SU-DHL-6 (cell line): ENCODE data around the gene FRAS1.

Experiments used
- H2AFZ ChIP-seq: fragments of 200-600 bp; sonication (generic); 2 replicates; pipeline ENCODE4 v1.6.1; 2014; ENCODE audit warnings: low read depth, mild to moderate bottlenecking, moderate library complexity, mixed read lengths, antibody characterized with exemption, low read length; ENCODE audit not compliant: severe bottlenecking
- H3F3A ChIP-seq: fragments of 200-600 bp; shearing (Covaris generic); 2 replicates; pipeline ENCODE4 v1.6.0; 2016; ENCODE audit warnings: antibody characterized with exemption, mild to moderate bottlenecking; ENCODE audit not compliant: insufficient read depth
- H3K27ac ChIP-seq: fragments of 200-600 bp; sonication (generic); 2 replicates; pipeline ENCODE4 v1.5.1; 2016; ENCODE audit warnings: low read depth, mild to moderate bottlenecking, low read length, moderate library complexity, mixed read lengths
- H3K27me3 ChIP-seq: fragments of 200-600 bp; sonication (generic), shearing (Covaris generic); 2 replicates; pipeline ENCODE4 v1.6.0; 2014; ENCODE audit warnings: mild to moderate bottlenecking, low read length
- H3K36me3 ChIP-seq: fragments of 200-600 bp; sonication (generic); 2 replicates; pipeline ENCODE4 v1.6.1; 2014; ENCODE audit warnings: mild to moderate bottlenecking, low read length, mixed read lengths
- H3K4me2 ChIP-seq: fragments of 300-600, 200-600 bp; shearing (Covaris generic), sonication (generic); 2 replicates; pipeline ENCODE4 v1.6.0; 2014; ENCODE audit warnings: low read length, low read depth, mild to moderate bottlenecking; ENCODE audit not compliant: poor library complexity, severe bottlenecking
- H3K4me3 ChIP-seq: fragments of 200-600 bp; sonication (generic); 2 replicates; pipeline ENCODE4 v1.5.1; 2014; ENCODE audit warnings: antibody characterized with exemption, low read length, mild to moderate bottlenecking, mixed read lengths; ENCODE audit not compliant: insufficient read depth, poor library complexity, severe bottlenecking
- H3K79me2 ChIP-seq: fragments of 200-600 bp; sonication (generic); 2 replicates; pipeline ENCODE4 v1.6.1; 2014; ENCODE audit warnings: mild to moderate bottlenecking, low read length, moderate library complexity; ENCODE audit not compliant: insufficient read depth
- H3K9ac ChIP-seq: fragments of 200-600 bp; sonication (generic); 2 replicates; pipeline ENCODE4 v1.7.0; 2014; ENCODE audit warnings: mild to moderate bottlenecking, low read length
- H3K9me2 ChIP-seq: fragments of 200-600 bp; sonication (generic); replicated peaks from 2 replicates; pipeline ENCODE4 v1.6.1; 2014; ENCODE audit warnings: low read length; ENCODE audit not compliant: insufficient read depth
- H3K9me3 ChIP-seq: fragments of 200-600 bp; sonication (generic); 2 replicates; pipeline ENCODE4 v1.6.1; 2014; ENCODE audit warnings: low read length, mixed read lengths; ENCODE audit not compliant: insufficient read depth
- H4K20me1 ChIP-seq: fragments of 200-600 bp; sonication (generic); 2 replicates; pipeline ENCODE4 v1.6.1; 2014; ENCODE audit warnings: low read depth, mild to moderate bottlenecking, antibody characterized with exemption, low read length, moderate library complexity, mixed read lengths
- EZH2phosphoT487 ChIP-seq: fragments of 200-600 bp; sonication (generic), shearing (Covaris generic); conservative IDR thresholded peaks from 2 replicates; pipeline ENCODE4 v1.6.1; 2018; ENCODE audit warnings: mild to moderate bottlenecking, antibody characterized with exemption, low read length, moderate library complexity, mixed read lengths
- TF ChIP-seq, protein P1 (sequence below): fragments of 200-600 bp; sonication (generic); IDR thresholded peaks from one replicate; pipeline ENCODE4 v1.5.1; 2017; ENCODE audit warnings: antibody characterized with exemption, mild to moderate bottlenecking, low read length, moderate library complexity; ENCODE audit not compliant: insufficient read depth, poor library complexity, severe bottlenecking

Gene FRAS1

DNA sequence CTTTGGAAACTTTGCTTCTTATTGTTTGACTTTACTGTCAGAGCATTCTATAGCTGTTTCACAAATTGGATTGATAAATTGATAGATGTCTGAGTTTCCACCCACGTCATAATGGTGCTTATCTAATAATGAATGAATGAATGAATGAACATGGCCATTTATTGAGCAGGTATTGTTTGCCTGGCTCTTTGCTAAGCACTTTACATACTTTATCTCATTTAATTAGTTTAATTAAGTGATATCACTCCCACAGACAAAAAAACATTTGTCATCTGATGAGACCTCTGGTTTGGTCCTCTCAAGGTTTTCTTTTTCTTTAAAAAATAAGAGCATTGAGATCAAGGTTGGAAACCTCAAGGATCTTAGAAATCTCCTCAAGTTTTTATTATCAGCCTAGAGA, 2.8 kb downstream of the FRAS1 start:
- Histone ChIP-seq H3K4me2 (no peak overlapping the region), H3K9ac (no peak overlapping the region)

DNA sequence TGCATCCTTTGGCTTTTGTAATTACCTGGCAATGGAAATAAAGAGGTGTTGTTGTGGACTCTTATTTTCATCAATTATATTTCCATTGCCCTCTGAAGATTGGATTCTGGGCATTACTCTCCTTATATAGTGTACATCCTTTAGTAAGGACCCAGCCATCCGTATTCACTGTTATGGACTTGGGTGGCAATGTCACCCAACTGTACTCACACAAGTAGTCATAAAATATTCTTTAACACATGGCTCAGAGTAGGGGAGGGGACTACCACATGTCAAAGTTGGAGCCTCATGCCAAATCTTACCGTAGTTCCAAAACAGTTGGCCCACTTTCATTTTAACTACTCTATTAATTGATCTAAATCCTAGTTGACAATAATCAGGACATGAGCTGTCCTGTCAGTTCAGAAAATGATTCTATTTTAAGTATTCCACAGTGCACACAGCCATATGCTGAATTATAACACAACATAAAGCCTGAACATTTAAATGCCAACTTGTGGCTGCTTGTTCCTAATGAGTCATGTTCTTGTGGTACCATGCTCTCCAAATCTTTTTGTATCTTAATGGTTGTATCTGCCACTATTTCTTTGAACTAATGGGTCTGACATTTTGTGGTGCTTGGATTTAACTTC, 4.9 kb downstream of the FRAS1 start:
- Histone ChIP-seq H3K27ac (no peak overlapping the region), H3K36me3 (no peaks in the 10 kb centered on the region), H3K9ac (no peak overlapping the region), H4K20me1 (no peaks in the 10 kb centered on the region), H3K27me3 (no peaks in the 10 kb centered on the region), H3K9me3 (no peaks in the 10 kb centered on the region), H3K4me2 (no peak overlapping the region), H3K9me2 (no peaks in the 10 kb centered on the region), H3K4me3 (no peak overlapping the region), H3F3A (no peaks in the 10 kb centered on the region), H2AFZ (no peak overlapping the region), H3K79me2 (no peaks in the 10 kb centered on the region)
- TF ChIP-seq, protein P1, sequence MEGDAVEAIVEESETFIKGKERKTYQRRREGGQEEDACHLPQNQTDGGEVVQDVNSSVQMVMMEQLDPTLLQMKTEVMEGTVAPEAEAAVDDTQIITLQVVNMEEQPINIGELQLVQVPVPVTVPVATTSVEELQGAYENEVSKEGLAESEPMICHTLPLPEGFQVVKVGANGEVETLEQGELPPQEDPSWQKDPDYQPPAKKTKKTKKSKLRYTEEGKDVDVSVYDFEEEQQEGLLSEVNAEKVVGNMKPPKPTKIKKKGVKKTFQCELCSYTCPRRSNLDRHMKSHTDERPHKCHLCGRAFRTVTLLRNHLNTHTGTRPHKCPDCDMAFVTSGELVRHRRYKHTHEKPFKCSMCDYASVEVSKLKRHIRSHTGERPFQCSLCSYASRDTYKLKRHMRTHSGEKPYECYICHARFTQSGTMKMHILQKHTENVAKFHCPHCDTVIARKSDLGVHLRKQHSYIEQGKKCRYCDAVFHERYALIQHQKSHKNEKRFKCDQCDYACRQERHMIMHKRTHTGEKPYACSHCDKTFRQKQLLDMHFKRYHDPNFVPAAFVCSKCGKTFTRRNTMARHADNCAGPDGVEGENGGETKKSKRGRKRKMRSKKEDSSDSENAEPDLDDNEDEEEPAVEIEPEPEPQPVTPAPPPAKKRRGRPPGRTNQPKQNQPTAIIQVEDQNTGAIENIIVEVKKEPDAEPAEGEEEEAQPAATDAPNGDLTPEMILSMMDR: no peak

More for the DNA sequence above, 2.8 kb downstream of the FRAS1 start:
- TF ChIP-seq EZH2phosphoT487: no peak
- TF ChIP-seq, protein P1: no peak
- Histone ChIP-seq H3K27ac (no peak overlapping the region), H2AFZ (no peak overlapping the region), H3K36me3 (no peaks in the 10 kb centered on the region), H3K79me2 (no peaks in the 10 kb centered on the region), H3K9me3 (no peaks in the 10 kb centered on the region), H3K9me2 (no peaks in the 10 kb centered on the region), H3F3A (no peaks in the 10 kb centered on the region), H3K4me3 (no peak overlapping the region), H4K20me1 (no peaks in the 10 kb centered on the region), H3K27me3 (no peaks in the 10 kb centered on the region)

DNA sequence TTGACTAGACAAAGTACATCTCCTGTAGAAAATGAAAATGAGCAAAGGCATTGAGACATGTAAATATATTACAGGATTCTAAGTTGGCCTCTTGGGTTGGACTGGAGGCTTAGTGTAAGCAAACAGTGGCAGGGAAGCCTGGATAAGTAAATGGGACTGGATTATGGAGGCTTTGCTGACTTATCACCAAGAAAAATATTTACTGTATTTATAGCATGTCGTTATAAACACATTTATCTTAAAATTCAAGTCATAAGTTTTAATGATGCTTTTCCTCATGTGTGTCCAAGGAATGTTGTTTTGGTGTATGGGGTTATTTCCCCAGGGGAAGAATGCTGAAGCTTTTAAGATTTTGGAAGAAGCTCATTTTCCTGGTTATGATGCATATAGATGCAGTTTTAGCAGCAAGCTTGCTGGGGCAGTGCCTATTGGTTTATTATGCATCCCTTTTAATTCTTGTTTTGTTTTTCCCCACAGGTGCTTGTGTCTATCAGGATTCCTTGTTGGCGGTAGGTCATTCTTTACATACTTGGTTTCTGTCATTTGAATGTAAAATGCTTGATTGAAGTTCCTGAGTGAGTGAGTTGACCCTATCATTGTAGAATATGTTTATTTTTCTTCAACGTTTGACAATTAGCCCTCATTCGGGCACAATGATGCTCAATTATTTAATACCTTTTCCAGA, 8.5 kb downstream of the FRAS1 start:
- H2AFZ ChIP-seq: no peak overlapping the region

More for the DNA sequence above, 8.5 kb downstream of the FRAS1 start:
- H3K4me3 ChIP-seq: no peak overlapping the region
- TF ChIP-seq, protein P1: no peak
- TF ChIP-seq EZH2phosphoT487: no peak
- no peaks in the 10 kb centered on the region for H4K20me1 ChIP-seq
- no peak overlapping the region for H3K4me2 ChIP-seq
- no peak overlapping the region for H3K27ac ChIP-seq
- no peak overlapping the region for H3K9ac ChIP-seq
- H3K79me2 ChIP-seq: no peaks in the 10 kb centered on the region
- H3K27me3 ChIP-seq: no peaks in the 10 kb centered on the region
- no peaks in the 10 kb centered on the region for H3F3A ChIP-seq
- H3K9me2 ChIP-seq: no peaks in the 10 kb centered on the region
- H3K9me3 ChIP-seq: no peaks in the 10 kb centered on the region
- H3K36me3 ChIP-seq: no peaks in the 10 kb centered on the region
